Tibial nerve (tissue), 4 donors: Measurements from ENCODE around the gene DISC1. TPM values are rescaled to one million over a fixed set of nuclear protein-coding genes. Genes with fewer than 3 reads are reported as not detected.

ENCODE experiments used
- DNase-seq, 2 donors: peaks; one replicate each; pipeline ENCODE4 v3.0.0-alpha.2; 2019; ENCODE audit warnings: low spot score in 2 of 2
- H3K27ac ChIP-seq, 4 donors: fragments of 200-600 bp; sonication (generic) in 3 of 4; one replicate each; pipeline ENCODE4 v1.5.1; 2017 to 2019; ENCODE audit warnings: mild to moderate bottlenecking in 1 of 4
- H3K27me3 ChIP-seq, 2 donors: fragments of 200-600 bp; sonication (generic) in 1 of 2; one replicate each; pipeline versions ENCODE4 v1.5.1 to v1.6.0; 2017 to 2019
- H3K36me3 ChIP-seq, 3 donors: fragments of 200-600 bp; sonication (generic); one replicate each; pipeline ENCODE4 v1.5.1; 2018 to 2019
- H3K4me1 ChIP-seq, 4 donors: fragments of 200-600 bp; sonication (generic) in 3 of 4; one replicate each; pipeline ENCODE4 v1.5.1; 2017 to 2019
- H3K4me3 ChIP-seq, 4 donors: fragments of 200-600 bp; sonication (generic) in 3 of 4; one replicate each; pipeline ENCODE4 v1.5.1; 2017 to 2019; ENCODE audit warnings: mild to moderate bottlenecking in 1 of 4, moderate library complexity in 1 of 4
- H3K9me3 ChIP-seq, 4 donors: fragments of 200-600 bp; sonication (generic) in 3 of 4; one replicate each; pipeline ENCODE4 v1.5.1; 2017 to 2019
- CTCF ChIP-seq, 5 experiments: fragments of 200-600 bp in 3 of 5; fragments of 450-650 bp in 2 of 5; sonication (generic) in 3 of 5; IDR thresholded peaks; one replicate each; pipeline ENCODE4 v1.5.1; 2016 to 2019; ENCODE audit warnings: antibody characterized with exemption in 5 of 5, mild to moderate bottlenecking in 3 of 5, moderate library complexity in 2 of 5
- EP300 ChIP-seq, 2 donors: sonication (generic); formaldehyde crosslinking; IDR thresholded peaks; one replicate each; pipeline ENCODE4 v1.6.1; 2017; ENCODE audit warnings: antibody characterized with exemption in 2 of 2, mild to moderate bottlenecking in 1 of 2
- POLR2A ChIP-seq, 2 donors: fragments of 450-650 bp; IDR thresholded peaks; one replicate each; pipeline ENCODE4 v1.6.1; 2017; ENCODE audit warnings: antibody characterized with exemption in 2 of 2, mild to moderate bottlenecking in 2 of 2, moderate library complexity in 2 of 2
- WGBS, 2 donors: methylation state at CpG; one replicate each; pipeline ENCODE4 v1.1.5; 2018; 5-methylcytosine and 5-hydroxymethylcytosine counted together
- total RNA-seq, 4 donors: library from RNA; depleted of rRNA; stranded (reverse); fragments of >200 nt; gene quantifications; one replicate each; pipeline ENCODE4 v1.1.0, GENCODE V29; 2016

Gene DISC1
- total RNA-seq, 4 donors from 2014 or later = 29.9 to 39.0 (median 32.7) TPM

GRCh38 chr1:231793893-231794292, 167.3 kb downstream of the DISC1 start:
- WGBS, 2 donors = 98% methylated on average over 6 of the region's 6 CpGs
- Histone ChIP-seq H3K4me3 (no peak overlapping the region), H3K4me1 (peaks cover 0 to 5% (median 0%) of the 10 kb centered on the region in 4 donors), H3K36me3 (peaks cover 0 to 17% (median 0%) of the 10 kb centered on the region in 3 donors), H3K9me3 (no peaks in the 10 kb centered on the region), H3K27me3 (no peaks in the 10 kb centered on the region), H3K27ac (no peak overlapping the region)
- TF ChIP-seq CTCF (IDR thresholded peaks at IDR 0.05) (no peak), POLR2A (IDR thresholded peaks at IDR 0.05) (no peak), EP300 (IDR thresholded peaks at IDR 0.05) (no peak)
- DNase-seq = no peak

- Histone ChIP-seq H3K9me3 (no peaks in the 10 kb centered on the region), H3K27me3 (no peaks in the 10 kb centered on the region), H3K27ac (no peak overlapping the region), H3K36me3 (peaks cover 0 to 9% (median 0%) of the 10 kb centered on the region in 3 donors), H3K4me1 (peaks cover 0 to 5% (median 0%) of the 10 kb centered on the region in 4 donors), H3K4me3 (no peak overlapping the region)
- WGBS, 2 donors = 71 to 84% methylated on average over 6 of the region's 6 CpGs
- DNase-seq = no peak
- TF ChIP-seq EP300 (IDR thresholded peaks at IDR 0.05) (no peak), POLR2A (IDR thresholded peaks at IDR 0.05) (no peak), CTCF (IDR thresholded peaks at IDR 0.05) (no peak)
Measured at GRCh38 chr1:231796141-231796540, 169.6 kb downstream of the DISC1 start.

GRCh38 chr1:231799363-231799986, 172.9 kb downstream of the DISC1 start:
- Histone ChIP-seq H3K27me3 (no peaks in the 10 kb centered on the region), H3K4me1 (no peaks in the 10 kb centered on the region), H3K9me3 (no peaks in the 10 kb centered on the region), H3K36me3 (peaks cover 0 to 20% (median 0%) of the 10 kb centered on the region in 3 donors), H3K4me3 (no peak overlapping the region), H3K27ac (no peak overlapping the region)
- 72 to 81% methylated on average over 6 of the region's 6 CpGs for WGBS, 2 donors
- DNase-seq = no peak
- TF ChIP-seq EP300 (IDR thresholded peaks at IDR 0.05) = no peak
- TF ChIP-seq CTCF (IDR thresholded peaks at IDR 0.05) = no peak
- TF ChIP-seq POLR2A (IDR thresholded peaks at IDR 0.05) = no peak

- no peaks in the 10 kb centered on the region for H3K4me1 ChIP-seq
- DNase-seq = no peak
- peaks cover 0 to 20% (median 0%) of the 10 kb centered on the region in 3 donors for H3K36me3 ChIP-seq
- no peaks in the 10 kb centered on the region for H3K9me3 ChIP-seq
- 74 to 83% methylated on average over 5 of the region's 5 CpGs for WGBS, 2 donors
- no peak overlapping the region for H3K27ac ChIP-seq
- no peak for TF ChIP-seq CTCF (IDR thresholded peaks at IDR 0.05)
- no peak for TF ChIP-seq EP300 (IDR thresholded peaks at IDR 0.05)
- TF ChIP-seq POLR2A (IDR thresholded peaks at IDR 0.05) = no peak
- H3K4me3 ChIP-seq = no peak overlapping the region
- H3K27me3 ChIP-seq = no peaks in the 10 kb centered on the region
Measured at GRCh38 chr1:231800108-231800507, 173.5 kb downstream of the DISC1 start.

GRCh38 chr1:231801042-231801585, 174.5 kb downstream of the DISC1 start:
- Histone ChIP-seq H3K4me1 (no peaks in the 10 kb centered on the region), H3K27ac (no peak overlapping the region), H3K4me3 (no peak overlapping the region), H3K9me3 (no peaks in the 10 kb centered on the region), H3K27me3 (no peaks in the 10 kb centered on the region), H3K36me3 (peaks cover 0 to 11% (median 0%) of the 10 kb centered on the region in 3 donors)
- TF ChIP-seq EP300 (IDR thresholded peaks at IDR 0.05) (no peak), CTCF (IDR thresholded peaks at IDR 0.05) (no peak), POLR2A (IDR thresholded peaks at IDR 0.05) (no peak)
- WGBS, 2 donors = 96 to 97% methylated on average over 6 of the region's 6 CpGs
- no peak for DNase-seq
